HEK293 (cell line): ENCODE measurements around the gene GINS2.

Source experiments
- CTCF ChIA-PET: fragments of 350-600 bp; formaldehyde crosslinking; extraction: SDS; loops from one replicate; lab custom pipeline; 2021; ENCODE audit warnings: antibody characterized with exemption; lab: Yijun Ruan, JAX
- POLR2A ChIA-PET: fragments of 300-600 bp; formaldehyde crosslinking; extraction: SDS; loops from one replicate; lab custom pipeline; 2020; ENCODE audit warnings: antibody characterized with exemption, inconsistent platforms; lab: Yijun Ruan, JAX
- H3K27ac ChIP-seq: fragments of 200-500 bp; sonication (Bioruptor generic); 2 replicates; pipeline ENCODE4 v1.5.1; 2014; ENCODE audit warnings: low read depth, low read length, control low read depth, inconsistent platforms; ENCODE audit errors: extremely low read depth
- H3K36me3 ChIP-seq, 2 experiments: fragments of 200-500 bp in 1 of 2; sonication (Bioruptor generic) in 1 of 2; 1 replicate in 1 of 2; 2 replicates in 1 of 2; pipeline ENCODE4 v1.5.1; 2014 to 2017; ENCODE audit warnings: inconsistent platforms in 2 of 2, low read length in 2 of 2; ENCODE audit not compliant: control insufficient read depth in 2 of 2, insufficient read depth in 1 of 2
- H3K4me1 ChIP-seq: fragments of 200-500 bp; sonication (Bioruptor generic); 2 replicates; pipeline ENCODE4 v1.5.1; 2014; ENCODE audit warnings: mild to moderate bottlenecking, low read length, inconsistent platforms; ENCODE audit not compliant: control insufficient read depth, insufficient read depth
- H3K4me3 ChIP-seq: 2 replicates; pipeline ENCODE4 v1.5.1; 2011; ENCODE audit warnings: low read depth, mild to moderate bottlenecking, control low read depth, low read length, moderate library complexity
- H3K9me3 ChIP-seq: fragments of 200-500 bp; sonication (Bioruptor generic); 2 replicates; pipeline ENCODE4 v1.5.1; 2014; ENCODE audit warnings: low read depth, low read length, inconsistent platforms; ENCODE audit not compliant: control insufficient read depth, insufficient read depth
- BCL11B ChIP-seq: fragments of 450-650 bp; formaldehyde crosslinking; IDR thresholded peaks from 2 replicates; pipeline ENCODE4 v1.5.1; 2016; ENCODE audit warnings: low read depth, missing biosample characterization, missing genetic modification characterization
- PRDM4 ChIP-seq: fragments of 450-650 bp; formaldehyde crosslinking; IDR thresholded peaks from 2 replicates; pipeline ENCODE4 v1.5.1; 2017; ENCODE audit warnings: missing biosample characterization, missing genetic modification characterization
- SETDB1 ChIP-seq: IDR thresholded peaks from one replicate; pipeline ENCODE4 v1.6.1; 2017; ENCODE audit warnings: mild to moderate bottlenecking, low read length, moderate library complexity, mixed read lengths; ENCODE audit not compliant: insufficient read length
- ZBTB1 ChIP-seq: fragments of 450-650 bp; formaldehyde crosslinking; IDR thresholded peaks from 2 replicates; pipeline ENCODE4 v1.5.1; 2016; ENCODE audit warnings: missing biosample characterization, missing genetic modification characterization
- ZBTB48 ChIP-seq: fragments of 450-650 bp; formaldehyde crosslinking; IDR thresholded peaks from 2 replicates; pipeline ENCODE4 v1.5.1; 2016; ENCODE audit warnings: missing biosample characterization, missing genetic modification characterization
- ZNF112 ChIP-seq: fragments of 450-650 bp; formaldehyde crosslinking; IDR thresholded peaks from 2 replicates; pipeline ENCODE4 v1.5.0; 2017; ENCODE audit warnings: missing biosample characterization, missing genetic modification characterization
- ZNF155 ChIP-seq: fragments of 450-650 bp; formaldehyde crosslinking; IDR thresholded peaks from 2 replicates; pipeline ENCODE4 v1.5.1; 2016; ENCODE audit warnings: missing biosample characterization, missing genetic modification characterization
- ZNF169 ChIP-seq: fragments of 450-650 bp; formaldehyde crosslinking; IDR thresholded peaks from 2 replicates; pipeline ENCODE4 v1.5.1; 2016; ENCODE audit warnings: missing biosample characterization, missing genetic modification characterization
- ZNF221 ChIP-seq: fragments of 450-650 bp; formaldehyde crosslinking; IDR thresholded peaks from 2 replicates; pipeline ENCODE4 v1.5.1; 2017; ENCODE audit warnings: missing biosample characterization, missing genetic modification characterization, borderline replicate concordance
- ZNF335 ChIP-seq: fragments of 450-650 bp; formaldehyde crosslinking; conservative IDR thresholded peaks from 2 replicates; pipeline ENCODE4 v1.5.1; 2016; ENCODE audit warnings: missing biosample characterization, missing genetic modification characterization
- ZNF362 ChIP-seq: fragments of 450-650 bp; formaldehyde crosslinking; IDR thresholded peaks from 2 replicates; pipeline ENCODE4 v1.5.1; 2016; ENCODE audit warnings: missing biosample characterization, missing genetic modification characterization
- ZNF398 ChIP-seq: fragments of 450-650 bp; formaldehyde crosslinking; IDR thresholded peaks from 2 replicates; pipeline ENCODE4 v1.5.1; 2017; ENCODE audit warnings: missing biosample characterization, missing genetic modification characterization
- ZNF548 ChIP-seq: fragments of 450-650 bp; formaldehyde crosslinking; IDR thresholded peaks from 2 replicates; pipeline ENCODE4 v1.5.1; 2016; ENCODE audit warnings: missing biosample characterization, missing genetic modification characterization
- ZNF645 ChIP-seq: fragments of 450-650 bp; formaldehyde crosslinking; IDR thresholded peaks from 2 replicates; pipeline ENCODE4; 2016; ENCODE audit warnings: missing biosample characterization, missing genetic modification characterization
- ZNF843 ChIP-seq: fragments of 450-650 bp; formaldehyde crosslinking; IDR thresholded peaks from 2 replicates; pipeline ENCODE4 v1.5.1; 2016; ENCODE audit warnings: missing biosample characterization, missing genetic modification characterization

GINS2 gene

GRCh38 chr16:85667261-85667660, 21.5 kb downstream of the GINS2 start (continued):
- TF ChIP-seq PRDM4 (no peak), BCL11B (tag by site-specific recombination) (no peak)

GRCh38 chr16:85665929-85666328, 22.8 kb downstream of the GINS2 start:
- Histone ChIP-seq H3K9me3 (no peaks in the 10 kb centered on the region), H3K27ac (no peak overlapping the region), H3K36me3 (peaks cover 13 to 100% of the 10 kb centered on the region in 2 experiments; a peak in 2 of 3 replicates), H3K4me1 (no peaks in the 10 kb centered on the region), H3K4me3 (no peak overlapping the region)
- CTCF ChIA-PET, result interaction anchor here (0.7 to 1.2 kb wide), 4 partner anchors 8 to 52 kb away, joined by 3 to 5 read pairs (median 4); no protein-coding TSS in a partner anchor
- TF ChIP-seq ZNF548 (tag by site-specific recombination), result no peak
- no peak for TF ChIP-seq ZBTB1 (tag by site-specific recombination)
- no peak for TF ChIP-seq ZNF645 (tag by site-specific recombination)
- TF ChIP-seq ZNF155, result no peak
- TF ChIP-seq ZNF398, result no peak
- no peak for TF ChIP-seq ZNF112 (tag by site-specific recombination)
- no peak for TF ChIP-seq ZBTB48 (tag by site-specific recombination)
- POLR2A ChIA-PET, result no interaction called here

- Histone ChIP-seq H3K36me3 (peaks cover 13 to 99% of the 10 kb centered on the region in 2 experiments; a peak in 2 of 3 replicates), H3K4me1 (no peaks in the 10 kb centered on the region), H3K9me3 (no peaks in the 10 kb centered on the region), H3K27ac (0 out of 2 replicates have a peak overlapping the region, but pooled peaks have one; percentile 2), H3K4me3 (no peak overlapping the region)
- POLR2A ChIA-PET, result no interaction called here
- TF ChIP-seq ZNF169 (tag by site-specific recombination) (no peak), ZNF843 (tag by site-specific recombination) (no peak), ZNF362 (tag by site-specific recombination) (no peak), ZNF221 (no peak), SETDB1 (no peak), ZNF335 (tag by site-specific recombination) (no peak)
- TF ChIP-seq, all 188 proteins: peak for 0
- CTCF ChIA-PET, result interaction anchor here (0.7 to 1.2 kb wide), 2 partner anchors 10 to 52 kb away, joined by 3 to 5 read pairs; no protein-coding TSS in a partner anchor
These were observed 23.4 kb downstream of the GINS2 start for GRCh38 chr16:85665373-85665740.
